ENCODE measurements around the gene NCOA4. TPM values are rescaled to one million over a fixed set of nuclear protein-coding genes. Genes with fewer than 3 reads are reported as not detected.
"Not testable (repeated sequence)": the region's sequence is repeated elsewhere in the genome, so short reads cannot be mapped to it uniquely, and the experiment has no call there.

NCOA4 gene
- total RNA-seq, 1 donor from 2014 or later = 84.0 TPM

DNA sequence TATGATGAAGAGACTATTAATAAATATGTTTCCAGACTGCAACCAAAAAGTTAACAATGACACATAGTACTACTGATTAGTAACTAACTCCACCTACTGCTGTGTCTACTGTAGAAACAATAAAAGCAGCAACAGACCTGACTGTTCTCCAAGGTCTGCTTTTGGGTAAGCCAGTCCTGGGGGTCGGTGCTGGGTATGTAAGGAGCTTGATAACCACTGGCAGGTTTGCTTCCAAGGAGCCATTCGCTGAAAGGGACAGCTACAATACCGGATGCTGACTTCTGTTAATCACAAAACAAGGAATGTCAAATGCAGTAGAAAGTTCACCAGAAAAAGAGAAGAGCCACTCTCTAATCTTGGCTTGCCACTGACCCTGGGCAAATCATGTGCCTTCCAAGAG is 17.7 kb downstream of the NCOA4 start:
- no peaks in the 10 kb centered on the region for H3K9me3 Mint-ChIP-seq (ENCODE audit: low read depth)
- TF ChIP-seq, protein P1, sequence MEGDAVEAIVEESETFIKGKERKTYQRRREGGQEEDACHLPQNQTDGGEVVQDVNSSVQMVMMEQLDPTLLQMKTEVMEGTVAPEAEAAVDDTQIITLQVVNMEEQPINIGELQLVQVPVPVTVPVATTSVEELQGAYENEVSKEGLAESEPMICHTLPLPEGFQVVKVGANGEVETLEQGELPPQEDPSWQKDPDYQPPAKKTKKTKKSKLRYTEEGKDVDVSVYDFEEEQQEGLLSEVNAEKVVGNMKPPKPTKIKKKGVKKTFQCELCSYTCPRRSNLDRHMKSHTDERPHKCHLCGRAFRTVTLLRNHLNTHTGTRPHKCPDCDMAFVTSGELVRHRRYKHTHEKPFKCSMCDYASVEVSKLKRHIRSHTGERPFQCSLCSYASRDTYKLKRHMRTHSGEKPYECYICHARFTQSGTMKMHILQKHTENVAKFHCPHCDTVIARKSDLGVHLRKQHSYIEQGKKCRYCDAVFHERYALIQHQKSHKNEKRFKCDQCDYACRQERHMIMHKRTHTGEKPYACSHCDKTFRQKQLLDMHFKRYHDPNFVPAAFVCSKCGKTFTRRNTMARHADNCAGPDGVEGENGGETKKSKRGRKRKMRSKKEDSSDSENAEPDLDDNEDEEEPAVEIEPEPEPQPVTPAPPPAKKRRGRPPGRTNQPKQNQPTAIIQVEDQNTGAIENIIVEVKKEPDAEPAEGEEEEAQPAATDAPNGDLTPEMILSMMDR (IDR thresholded peaks at IDR 0.05; ENCODE audit: unreplicated experiment) = no peak

DNA sequence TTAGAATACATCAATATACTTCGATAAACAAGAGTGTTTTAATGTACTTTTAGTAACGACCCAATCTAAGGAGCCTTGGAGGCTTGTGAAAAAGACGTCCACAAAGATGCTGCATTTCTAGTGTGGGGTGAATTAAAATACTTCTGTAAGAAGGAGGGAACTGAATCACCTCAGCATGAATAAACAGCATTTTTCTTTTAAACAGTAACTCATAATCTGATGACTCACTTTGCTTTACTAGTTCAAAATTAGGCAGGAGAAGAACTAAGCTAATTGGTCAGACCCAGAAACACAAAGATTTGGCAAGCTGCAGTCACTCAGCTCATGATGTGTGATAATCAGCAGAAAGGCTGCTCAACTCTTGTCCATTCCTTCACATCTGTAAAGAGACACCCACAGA is 24.2 kb downstream of the NCOA4 start:
- Mint-ChIP-seq H3K27ac (no peak overlapping the region), H3K36me3 (ENCODE audit: insufficient read depth) (peaks cover 28% of the 10 kb centered on the region)
- no peak for DNase-seq (ENCODE audit: low spot score, unreplicated experiment)

More for the DNA sequence above, 17.7 kb downstream of the NCOA4 start:
- no peak overlapping the region for H3K4me3 Mint-ChIP-seq (ENCODE audit: low read depth)
- H3K36me3 Mint-ChIP-seq (ENCODE audit: insufficient read depth) = peaks cover 29% of the 10 kb centered on the region
- no peaks in the 10 kb centered on the region for H3K27me3 Mint-ChIP-seq
- DNase-seq (ENCODE audit: low spot score, unreplicated experiment) = no peak
- no peak overlapping the region for H3K27ac Mint-ChIP-seq
- peaks cover 1% of the 10 kb centered on the region for H3K4me1 Mint-ChIP-seq (ENCODE audit: low read depth)

DNA sequence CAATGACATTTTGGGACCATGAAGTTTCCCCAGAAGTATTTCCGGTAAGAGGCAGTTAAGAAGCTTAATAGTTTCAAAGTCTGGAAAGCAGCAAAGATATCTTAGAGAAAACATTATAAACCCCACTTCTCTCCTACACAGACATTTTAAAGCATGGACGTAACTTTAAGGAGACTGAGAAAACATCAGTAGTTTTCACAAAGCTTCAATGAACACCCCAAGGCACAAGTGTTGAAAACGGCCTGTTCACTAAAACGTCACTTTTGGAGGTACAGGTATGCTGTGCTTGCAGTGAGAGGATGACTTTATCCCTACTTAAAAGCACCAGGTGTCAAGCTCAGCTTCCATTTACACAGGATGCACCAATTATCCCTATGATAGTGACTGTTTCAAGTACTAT is 25.0 kb downstream of the NCOA4 start:
- H3K27ac Mint-ChIP-seq = no peak overlapping the region
- TF ChIP-seq, protein P1 (IDR thresholded peaks at IDR 0.05; ENCODE audit: unreplicated experiment) = no peak
- H3K36me3 Mint-ChIP-seq (ENCODE audit: insufficient read depth) = peaks cover 23% of the 10 kb centered on the region
- DNase-seq (ENCODE audit: low spot score, unreplicated experiment) = no peak
- no peak overlapping the region for H3K4me3 Mint-ChIP-seq (ENCODE audit: low read depth)
- no peaks in the 10 kb centered on the region for H3K4me1 Mint-ChIP-seq (ENCODE audit: low read depth)
- no peaks in the 10 kb centered on the region for H3K27me3 Mint-ChIP-seq
- H3K9me3 Mint-ChIP-seq (ENCODE audit: low read depth) = no peaks in the 10 kb centered on the region

More for the DNA sequence above, 24.2 kb downstream of the NCOA4 start:
- H3K4me3 Mint-ChIP-seq (ENCODE audit: low read depth) = no peak overlapping the region
- H3K9me3 Mint-ChIP-seq (ENCODE audit: low read depth) = no peaks in the 10 kb centered on the region
- H3K4me1 Mint-ChIP-seq (ENCODE audit: low read depth) = no peaks in the 10 kb centered on the region
- no peaks in the 10 kb centered on the region for H3K27me3 Mint-ChIP-seq
- TF ChIP-seq, protein P1 (IDR thresholded peaks at IDR 0.05; ENCODE audit: unreplicated experiment) = no peak

DNA sequence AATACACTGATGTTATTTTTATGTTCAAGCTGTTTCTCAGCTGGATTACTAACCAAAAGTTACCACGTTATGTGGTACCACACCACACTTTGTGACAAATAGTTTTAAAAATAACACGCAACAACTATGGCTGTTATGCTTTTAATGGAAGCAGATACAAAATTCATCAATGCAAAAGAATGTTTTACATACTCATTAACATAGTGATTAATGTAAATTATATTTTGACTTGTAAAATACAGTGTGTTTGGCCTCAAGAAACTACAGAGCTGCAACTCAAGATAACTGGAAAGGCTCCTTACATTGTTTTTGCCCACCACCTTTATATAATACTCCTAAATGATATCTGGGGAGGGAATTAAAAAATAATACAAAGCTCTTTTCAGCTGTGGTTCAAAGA is 25.5 kb downstream of the NCOA4 start:
- H3K27me3 Mint-ChIP-seq = no peaks in the 10 kb centered on the region
- H3K27ac Mint-ChIP-seq = no peak overlapping the region
- DNase-seq (ENCODE audit: low spot score, unreplicated experiment) = no peak
- H3K9me3 Mint-ChIP-seq (ENCODE audit: low read depth) = no peaks in the 10 kb centered on the region
- peaks cover 26% of the 10 kb centered on the region for H3K36me3 Mint-ChIP-seq (ENCODE audit: insufficient read depth)
- no peaks in the 10 kb centered on the region for H3K4me1 Mint-ChIP-seq (ENCODE audit: low read depth)
- TF ChIP-seq, protein P1 (IDR thresholded peaks at IDR 0.05; ENCODE audit: unreplicated experiment) = no peak
- H3K4me3 Mint-ChIP-seq (ENCODE audit: low read depth) = no peak overlapping the region

DNA sequence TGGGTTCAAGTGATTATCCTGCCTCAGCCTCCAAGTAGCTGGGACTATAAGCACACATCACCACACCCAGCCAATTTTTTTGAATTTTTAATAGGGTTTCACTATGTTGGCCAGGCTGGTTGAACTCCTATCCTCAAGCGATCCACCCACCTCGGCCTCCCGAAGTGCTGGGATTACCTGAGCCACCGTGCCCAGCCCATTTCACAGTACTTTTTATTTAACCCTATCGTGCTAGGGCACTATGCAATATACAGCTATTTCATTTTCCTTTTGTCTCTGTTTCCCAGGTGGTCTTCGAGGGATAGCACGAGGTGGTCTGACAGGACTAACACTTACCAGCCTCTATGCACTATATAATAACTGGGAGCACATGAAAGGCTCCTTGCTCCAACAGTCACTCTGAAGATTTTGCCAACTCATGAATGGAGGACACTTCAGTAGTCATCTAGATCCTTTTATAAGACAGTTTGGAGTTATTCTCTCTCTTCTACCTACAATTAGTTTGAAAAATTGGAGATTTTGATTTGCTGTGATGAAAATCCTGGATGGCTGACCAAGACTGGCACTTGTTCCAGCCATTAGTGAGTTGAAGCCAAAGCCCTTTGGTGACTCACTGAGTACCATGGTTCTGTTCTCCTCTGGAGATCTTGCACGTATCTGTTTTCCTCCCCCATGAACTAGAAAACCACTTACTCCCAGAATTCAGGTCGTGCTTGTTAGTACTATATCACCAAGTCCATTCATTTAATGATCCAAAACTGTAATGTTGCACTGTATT is 27.3 kb downstream of the NCOA4 start:
- Mint-ChIP-seq H3K4me1 (ENCODE audit: low read depth) (no peaks in the 10 kb centered on the region), H3K4me3 (ENCODE audit: low read depth) (no peak overlapping the region), H3K36me3 (ENCODE audit: insufficient read depth) (peaks cover 33% of the 10 kb centered on the region), H3K27ac (no peak overlapping the region), H3K9me3 (ENCODE audit: low read depth) (no peaks in the 10 kb centered on the region), H3K27me3 (no peaks in the 10 kb centered on the region)
- TF ChIP-seq, protein P1 (IDR thresholded peaks at IDR 0.05; ENCODE audit: unreplicated experiment) = no peak
- no peak for DNase-seq (ENCODE audit: low spot score, unreplicated experiment)

DNA sequence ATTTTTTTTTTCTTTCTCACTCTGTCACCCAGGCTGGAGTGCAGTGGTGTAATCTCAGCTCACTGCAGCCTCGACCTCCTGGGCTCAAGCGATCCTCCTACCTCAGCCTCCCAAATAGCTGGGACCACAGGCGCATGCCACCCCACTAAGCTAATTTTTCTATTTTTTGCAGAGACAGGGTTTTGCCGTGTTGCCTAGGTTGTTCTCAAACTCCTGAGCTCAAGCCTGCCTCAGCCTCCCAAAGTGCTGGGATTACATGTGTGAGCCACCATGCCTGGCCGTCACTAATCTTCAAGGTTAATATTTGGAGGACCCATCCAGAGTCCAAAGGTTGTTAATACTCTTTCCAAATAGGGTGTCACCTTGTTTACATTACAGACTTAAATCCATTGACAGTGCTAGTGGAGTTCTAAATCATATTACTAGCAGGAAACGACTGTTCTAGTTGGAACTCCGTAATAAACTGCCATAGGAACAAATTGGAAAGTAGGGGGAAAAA is 28.2 kb downstream of the NCOA4 start:
- not testable (repeated sequence) for H3K27ac Mint-ChIP-seq; DNase-seq (ENCODE audit: low spot score, unreplicated experiment); H3K4me1 Mint-ChIP-seq (ENCODE audit: low read depth); H3K4me3 Mint-ChIP-seq (ENCODE audit: low read depth); H3K27me3 Mint-ChIP-seq; H3K9me3 Mint-ChIP-seq (ENCODE audit: low read depth)
- peaks cover 34% of the 10 kb centered on the region for H3K36me3 Mint-ChIP-seq (ENCODE audit: insufficient read depth)
